AG10803 (cell line): ENCODE data around the gene ZNF500.

Experiments
- DNase-seq: peaks from one replicate; pipeline ENCODE4 v3.0.0; 2010; ENCODE audit warnings: low read depth
- H3K4me3 ChIP-seq: 2 replicates; pipeline ENCODE4 v1.5.1; 2011; ENCODE audit warnings: mild to moderate bottlenecking, low read length, control low read depth
- CTCF ChIP-seq: conservative IDR thresholded peaks from 2 replicates; pipeline ENCODE4 v1.5.1; 2011; ENCODE audit warnings: mild to moderate bottlenecking, low read length, control low read depth, inconsistent platforms

The ZNF500 gene

DNA sequence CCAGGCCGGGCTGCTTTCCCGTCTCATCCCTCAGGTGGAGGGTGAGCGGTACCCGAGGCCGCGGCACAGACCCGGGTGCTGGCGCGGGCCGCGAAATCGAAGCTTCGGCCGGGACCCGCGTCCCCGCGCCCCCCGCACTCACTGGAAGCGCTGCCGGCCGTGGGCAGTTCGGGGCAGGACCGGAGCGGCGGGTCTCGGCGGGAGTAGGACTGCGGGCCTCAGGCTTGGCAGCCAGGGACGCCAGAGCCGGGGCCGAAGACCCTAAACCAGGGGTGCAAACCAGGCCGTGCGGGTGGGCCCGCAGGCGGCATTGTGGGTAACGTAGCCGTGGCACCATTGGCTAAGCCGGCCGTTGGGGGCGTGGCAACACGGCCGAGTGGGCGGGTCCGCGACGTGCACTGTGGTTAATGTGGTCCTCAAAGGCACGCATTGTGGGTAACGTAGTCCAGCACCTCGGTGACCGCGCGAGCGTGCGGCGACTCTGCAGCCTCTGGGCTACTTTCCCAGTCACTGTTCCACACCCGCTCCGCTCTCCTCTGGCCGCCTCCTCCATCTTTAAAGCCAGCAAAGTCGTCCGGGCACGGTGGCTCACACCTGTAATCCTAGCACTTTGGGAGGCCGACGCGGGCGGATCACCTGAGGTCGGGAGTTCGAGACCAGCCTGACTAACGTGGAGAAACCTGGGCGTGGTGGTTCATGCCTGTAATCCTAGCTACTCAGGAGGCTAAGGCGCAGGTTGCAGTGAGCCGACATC is at the start of gene ZNF500:
Gene ZNF500 (minus strand): TSS at position 288 of the 754 bp plus-strand sequence. CDS start 1,184 bp downstream, outside the sequence.
- peak within 1 kb of the TSS; percentile 83 for H3K4me3 ChIP-seq
- DNase-seq, result peak; percentile 95
- TF ChIP-seq CTCF, result no peak

GRCh38 chr16:4814542-4815173 is 47.7 kb upstream of the ZNF500 start:
- DNase-seq, result no peak
- no peak for TF ChIP-seq CTCF
- H3K4me3 ChIP-seq, result no peak overlapping the region

DNA sequence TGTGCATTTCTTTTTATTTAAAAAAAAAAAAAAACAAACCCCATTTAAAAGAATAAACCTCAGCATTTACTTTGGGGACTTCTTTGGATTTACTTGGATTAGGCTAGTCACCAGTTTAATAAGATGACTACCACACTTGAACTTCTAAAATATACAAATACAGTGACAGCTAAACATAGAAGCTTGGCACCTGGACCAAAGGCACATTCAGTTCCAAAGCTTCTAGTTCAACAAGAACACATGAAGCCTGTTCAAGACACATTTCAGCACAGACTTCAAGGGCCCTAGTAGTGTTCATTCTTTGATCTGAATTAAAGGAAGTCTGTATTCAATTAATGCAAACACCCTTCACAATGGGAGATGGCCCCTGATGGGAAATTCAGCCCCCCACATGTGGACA is 47.1 kb upstream of the ZNF500 start:
- DNase-seq, result no peak
- no peak overlapping the region for H3K4me3 ChIP-seq
- TF ChIP-seq CTCF, result no peak

- TF ChIP-seq CTCF, result no peak
- no peak for DNase-seq
- H3K4me3 ChIP-seq, result no peak overlapping the region
Observed at GRCh38 chr16:4813251-4814003, 46.5 kb upstream of the ZNF500 start.

- DNase-seq, result no peak
- no peak overlapping the region for H3K4me3 ChIP-seq
- no peak for TF ChIP-seq CTCF
Observed at GRCh38 chr16:4811773-4812172, 44.8 kb upstream of the ZNF500 start.

- H3K4me3 ChIP-seq, result no peak overlapping the region
- DNase-seq, result no peak
- TF ChIP-seq CTCF, result no peak
Observed at GRCh38 chr16:4811242-4811641, 44.3 kb upstream of the ZNF500 start.
